Stomach (tissue), 9 donors: ENCODE results near the gene CPLANE1. TPM values are rescaled to one million over a fixed set of nuclear protein-coding genes. Genes with fewer than 3 reads are reported as not detected.
A peak's percentile ranks its signal among the peaks of the same experiment; 100 is the strongest.
"Not testable (repeated sequence)": the region's sequence is repeated elsewhere in the genome, so short reads cannot be mapped to it uniquely, and the experiment has no call there.

Experiments used
- DNase-seq, 2 donors: peaks; one replicate each; pipeline versions ENCODE4 v3.0.0 to v3.0.0-alpha.2; 2013 to 2019
- H3K27ac ChIP-seq, 5 donors: fragments of 200-600 bp in 4 of 5; sonication (generic) in 4 of 5; one replicate each; pipeline ENCODE4 v1.5.1; 2013 to 2019; ENCODE audit warnings: mild to moderate bottlenecking in 1 of 5, moderate library complexity in 1 of 5
- H3K27me3 ChIP-seq, 3 donors: fragments of 200-600 bp; sonication (generic); one replicate each; pipeline ENCODE4 v1.5.1; 2017 to 2019; ENCODE audit warnings: mixed run types in 1 of 3
- H3K36me3 ChIP-seq, 4 donors: fragments of 200-600 bp; sonication (generic); 1 replicate in 3 of 4; 2 replicates in 1 of 4; pipeline ENCODE4 v1.5.1; 2016 to 2019
- H3K4me1 ChIP-seq, 4 donors: fragments of 200-600 bp; sonication (generic); one replicate each; pipeline ENCODE4 v1.5.1; 2016 to 2019
- H3K4me3 ChIP-seq, 4 donors: fragments of 200-600 bp; sonication (generic) in 3 of 4; one replicate each; pipeline ENCODE4 v1.5.1; 2016 to 2019; ENCODE audit warnings: mild to moderate bottlenecking in 1 of 4
- H3K9me3 ChIP-seq, 4 donors: fragments of 200-600 bp; sonication (generic); one replicate each; pipeline ENCODE4 v1.5.1; 2016 to 2019
- CTCF ChIP-seq, 7 experiments: fragments of 450-650 bp in 4 of 7; fragments of 200-600 bp in 3 of 7; sonication (generic) in 3 of 7; IDR thresholded peaks; one replicate each; pipeline ENCODE4 v1.5.1; 2016 to 2019; ENCODE audit warnings: antibody characterized with exemption in 7 of 7, control low read depth in 2 of 7, mild to moderate bottlenecking in 1 of 7
- EP300 ChIP-seq: sonication (generic); formaldehyde crosslinking; IDR thresholded peaks from one replicate; pipeline ENCODE4 v1.6.1; 2017; ENCODE audit warnings: antibody characterized with exemption
- POLR2A ChIP-seq, 4 donors: fragments of 450-650 bp; IDR thresholded peaks; one replicate each; pipeline ENCODE4 v1.6.1; 2016; ENCODE audit warnings: antibody characterized with exemption in 4 of 4, control low read depth in 2 of 4, mild to moderate bottlenecking in 1 of 4, moderate library complexity in 1 of 4
- POLR2AphosphoS5 ChIP-seq, 3 donors: sonication (generic); formaldehyde crosslinking; IDR thresholded peaks; one replicate each; pipeline ENCODE4 v1.6.1; 2016; ENCODE audit warnings: antibody characterized with exemption in 3 of 3
- WGBS, 5 donors: extraction: QIAGEN DNeasy Blood & Tissue Kit in 3 of 5; methylation state at CpG; one replicate each; pipeline versions ENCODE4 v1.1.5 to v1.1.7; 2013 to 2018; 5-methylcytosine and 5-hydroxymethylcytosine counted together
- intact Hi-C: fragments of 100-400 bp; cut with DNase I; formaldehyde crosslinking; loops from one replicate; pipeline ENCODE4 v1.15.1; 2023; ENCODE audit warnings: low total_unique reads
- polyA plus RNA-seq, 3 donors: library from polyadenylated mRNA; stranded (reverse); fragments of 200-250 nt; gene quantifications; one replicate each; pipeline ENCODE4 v1.2.3, GENCODE V29; 2013
- total RNA-seq, 5 donors: library from RNA; depleted of rRNA; stranded (reverse); fragments of >200 nt; gene quantifications; one replicate each; pipeline versions ENCODE4 v1.1.0 to v1.2.3, GENCODE V29; 2014 to 2016
- donor health status: healthy with polysubstance abuse.
- donor health status: Bipolar disorder and iron deficiency.
- donor health status: healthy.

The CPLANE1 gene
- total and polyA plus RNA-seq, 8 donors = 1.2 to 53.2 (median 13.3) TPM

GRCh38 chr5:37090781-37091180, 158.4 kb downstream of the CPLANE1 start:
- TF ChIP-seq EP300 (no peak), POLR2A (IDR thresholded peaks at IDR 0.05) (no peak), POLR2AphosphoS5 (IDR thresholded peaks at IDR 0.05) (no peak), CTCF (IDR thresholded peaks at IDR 0.05) (no peak)
- Histone ChIP-seq H3K9me3 (peaks cover 0 to 1% (median 0%) of the 10 kb centered on the region in 4 donors), H3K27me3 (no peaks in the 10 kb centered on the region), H3K27ac (no peak overlapping the region), H3K36me3 (peaks cover 0 to 17% (median 0%) of the 10 kb centered on the region in 4 donors), H3K4me1 (peaks cover 5 to 36% (median 10%) of the 10 kb centered on the region in 4 donors), H3K4me3 (no peak overlapping the region)
- intact Hi-C loops = no loop called here
- DNase-seq = no peak
- 21 to 53% (median 42%) methylated on average over 2 of the region's 2 CpGs for WGBS, 5 donors

- H3K9me3 ChIP-seq = no peaks in the 10 kb centered on the region
- WGBS, 5 donors = 21 to 36% (median 30%) methylated on average over 7 of the region's 7 CpGs
- intact Hi-C loops = no loop called here
- no peak overlapping the region for H3K27ac ChIP-seq
- TF ChIP-seq POLR2A (IDR thresholded peaks at IDR 0.05) = no peak
- no peak for TF ChIP-seq EP300
- peak in 1 of 3 donors; percentile 31 for TF ChIP-seq POLR2AphosphoS5 (IDR thresholded peaks at IDR 0.05)
- TF ChIP-seq CTCF (IDR thresholded peaks at IDR 0.05) = no peak
- peak in 1 of 2 donors; percentile 15 for DNase-seq
- H3K4me1 ChIP-seq = peaks cover 5 to 36% (median 10%) of the 10 kb centered on the region in 4 donors
- H3K27me3 ChIP-seq = no peaks in the 10 kb centered on the region
- no peak overlapping the region for H3K4me3 ChIP-seq
- peaks cover 0 to 17% (median 2%) of the 10 kb centered on the region in 4 donors for H3K36me3 ChIP-seq
Measured at GRCh38 chr5:37090123-37090726, 159.0 kb downstream of the CPLANE1 start.

GRCh38 chr5:37088009-37088408, 161.2 kb downstream of the CPLANE1 start:
- Histone ChIP-seq H3K36me3 (peaks cover 0 to 31% (median 7%) of the 10 kb centered on the region in 4 donors), H3K4me3 (no peak overlapping the region), H3K27me3 (no peaks in the 10 kb centered on the region), H3K9me3 (no peaks in the 10 kb centered on the region), H3K27ac (no peak overlapping the region), H3K4me1 (peaks cover 5 to 36% (median 10%) of the 10 kb centered on the region in 4 donors)
- intact Hi-C loops = no loop called here
- DNase-seq = no peak
- 30 to 49% (median 43%) methylated on average over 6 of the region's 6 CpGs for WGBS, 5 donors
- no peak for TF ChIP-seq POLR2AphosphoS5 (IDR thresholded peaks at IDR 0.05)
- no peak for TF ChIP-seq CTCF (IDR thresholded peaks at IDR 0.05)

GRCh38 chr5:37086466-37087173, 162.6 kb downstream of the CPLANE1 start:
- H3K27ac ChIP-seq = no peak overlapping the region
- WGBS, 5 donors = 62 to 72% (median 64%) methylated on average over 12 of the region's 12 CpGs
- intact Hi-C loops = no loop called here
- H3K4me3 ChIP-seq = no peak overlapping the region
- H3K36me3 ChIP-seq = peaks cover 2 to 32% (median 7%) of the 10 kb centered on the region in 4 donors
- no peak for DNase-seq
- H3K9me3 ChIP-seq = no peaks in the 10 kb centered on the region
- H3K4me1 ChIP-seq = peaks cover 5 to 36% (median 10%) of the 10 kb centered on the region in 4 donors
- TF ChIP-seq CTCF (IDR thresholded peaks at IDR 0.05) (no peak), POLR2AphosphoS5 (IDR thresholded peaks at IDR 0.05) (no peak)
- H3K27me3 ChIP-seq = no peaks in the 10 kb centered on the region

- H3K36me3 ChIP-seq = peaks cover 5 to 34% (median 10%) of the 10 kb centered on the region in 4 donors
- H3K27me3 ChIP-seq, H3K9me3 ChIP-seq, DNase-seq, H3K4me3 ChIP-seq, H3K27ac ChIP-seq, intact Hi-C loops: not testable (repeated sequence)
- H3K4me1 ChIP-seq = peaks cover 5 to 35% (median 10%) of the 10 kb centered on the region in 4 donors
- WGBS, 5 donors = 55 to 67% (median 57%) methylated on average over 1 of the region's 1 CpG
Measured at GRCh38 chr5:37086026-37086425, 163.2 kb downstream of the CPLANE1 start.

- H3K9me3 ChIP-seq, H3K27ac ChIP-seq, H3K4me3 ChIP-seq, H3K4me1 ChIP-seq, DNase-seq, intact Hi-C loops, H3K27me3 ChIP-seq: not testable (repeated sequence)
- H3K36me3 ChIP-seq = peaks cover 5 to 63% (median 31%) of the 10 kb centered on the region in 4 donors
- 69 to 82% (median 79%) methylated on average over 2 of the region's 2 CpGs for WGBS, 5 donors
Measured at GRCh38 chr5:37082977-37083376, 166.2 kb downstream of the CPLANE1 start.
